Dermis blood vessel endothelial cell (primary cell): ENCODE data around the gene SLC35F1. TPM values are rescaled to one million over a fixed set of nuclear protein-coding genes. Genes with fewer than 3 reads are reported as not detected.
"Not testable (repeated sequence)": the region's sequence is repeated elsewhere in the genome, so short reads cannot be mapped to it uniquely, and the experiment has no call there.

Source experiments
- DNase-seq: peaks from one replicate; pipeline ENCODE4 v3.0.0; 2010
- total RNA-seq: library from RNA; depleted of rRNA; stranded (reverse); fragments of >200 nt; gene quantifications from 2 replicates; pipeline ENCODE4 v1.2.3, GENCODE V29; 2014

Gene SLC35F1
- total RNA-seq, 1 donor from 2014 or later, result not detected

DNA sequence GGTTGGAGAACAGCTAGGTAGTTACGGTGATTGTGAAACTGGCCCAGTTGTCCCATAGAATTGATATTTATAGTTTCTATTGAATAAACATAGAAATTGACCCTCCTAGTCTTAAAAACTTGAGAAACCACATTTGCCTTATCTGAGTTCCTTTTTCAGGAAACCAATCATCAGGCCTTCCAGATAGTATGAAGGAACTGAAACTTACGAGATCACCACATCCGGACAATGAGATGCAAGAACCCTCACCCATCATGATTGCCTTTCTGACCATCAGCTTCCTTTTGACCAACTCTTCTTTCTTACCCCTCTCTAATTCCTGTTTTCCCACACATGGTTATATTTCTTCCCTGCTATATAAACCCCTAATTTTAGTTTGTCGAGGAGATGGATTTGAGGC is 21.8 kb downstream of the SLC35F1 start:
- no peak for DNase-seq

DNA sequence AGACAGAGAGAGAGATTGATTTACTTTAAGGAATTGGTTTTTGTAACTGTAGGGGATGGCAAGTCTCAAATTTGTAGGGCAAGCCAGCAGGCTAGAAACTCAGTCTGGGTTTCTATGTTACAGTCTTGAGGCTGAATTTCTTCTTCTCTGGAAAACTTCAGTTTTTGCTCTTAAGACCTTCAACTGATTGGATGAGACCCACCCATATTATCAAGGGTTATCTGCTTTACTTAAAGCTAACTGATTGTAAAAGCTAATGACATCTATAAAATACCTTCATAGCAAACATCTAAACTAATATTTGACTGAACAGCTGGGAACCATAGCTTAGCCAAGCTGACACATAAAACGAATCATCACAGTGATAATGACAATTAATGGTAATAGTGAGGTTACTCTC is 22.4 kb downstream of the SLC35F1 start:
- no peak for DNase-seq

DNA sequence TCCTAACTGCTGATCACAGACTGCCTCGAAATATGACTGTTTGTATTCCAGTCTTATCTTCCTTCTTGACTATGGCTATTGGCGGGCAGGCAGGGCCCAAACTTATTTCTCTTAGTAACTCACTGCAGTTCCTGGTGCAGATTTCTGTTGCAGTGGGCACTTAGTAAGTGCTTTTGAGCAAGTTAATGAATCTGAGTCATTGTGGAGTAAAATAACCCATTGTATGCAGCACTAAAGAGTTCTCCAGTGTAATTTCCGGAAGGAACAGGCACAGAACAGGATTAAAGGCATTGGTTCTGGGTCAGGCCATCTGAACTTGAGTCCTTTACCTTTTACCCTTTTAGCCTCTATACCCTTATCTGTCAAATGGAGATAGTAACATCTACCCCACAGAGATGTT is 23.6 kb downstream of the SLC35F1 start:
- DNase-seq, result no peak

DNA sequence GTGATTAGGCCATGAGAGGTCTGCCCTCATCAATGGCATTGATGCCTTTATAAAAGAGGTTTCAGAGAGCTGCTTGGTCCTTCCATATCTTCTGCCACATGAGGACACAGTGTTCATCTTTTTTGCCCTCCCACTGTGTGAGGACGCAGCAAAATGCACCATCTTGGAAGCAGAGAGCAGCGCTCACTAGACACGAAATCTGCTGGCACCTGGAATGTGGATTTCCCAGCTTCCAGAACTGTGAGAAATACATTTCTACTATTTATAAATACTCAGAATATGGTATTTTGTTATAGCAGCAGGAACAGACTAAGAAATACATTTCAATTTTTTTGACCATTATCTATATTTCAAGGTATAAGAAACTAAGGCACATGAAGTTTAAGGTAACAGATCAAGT is 24.9 kb downstream of the SLC35F1 start:
- DNase-seq, result no peak

DNA sequence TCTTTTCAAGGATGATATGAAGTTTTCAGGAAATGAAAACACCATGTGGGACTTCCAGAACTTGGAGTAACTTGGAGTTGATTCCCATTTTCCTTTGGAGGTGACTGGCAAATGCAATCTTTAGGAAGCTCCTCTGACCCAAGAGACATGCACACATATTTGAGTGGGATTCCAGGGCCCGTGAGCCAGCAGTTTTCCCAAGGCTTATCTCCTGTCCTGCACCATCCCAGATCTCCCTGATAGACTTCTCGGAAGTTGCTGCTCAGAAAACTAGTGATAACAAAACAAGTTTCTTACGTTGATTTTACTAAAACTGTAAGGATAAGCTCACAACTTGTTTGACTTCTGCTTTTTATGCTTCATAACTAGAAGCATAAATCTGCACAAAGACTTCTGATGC is 25.6 kb downstream of the SLC35F1 start:
- no peak for DNase-seq

DNA sequence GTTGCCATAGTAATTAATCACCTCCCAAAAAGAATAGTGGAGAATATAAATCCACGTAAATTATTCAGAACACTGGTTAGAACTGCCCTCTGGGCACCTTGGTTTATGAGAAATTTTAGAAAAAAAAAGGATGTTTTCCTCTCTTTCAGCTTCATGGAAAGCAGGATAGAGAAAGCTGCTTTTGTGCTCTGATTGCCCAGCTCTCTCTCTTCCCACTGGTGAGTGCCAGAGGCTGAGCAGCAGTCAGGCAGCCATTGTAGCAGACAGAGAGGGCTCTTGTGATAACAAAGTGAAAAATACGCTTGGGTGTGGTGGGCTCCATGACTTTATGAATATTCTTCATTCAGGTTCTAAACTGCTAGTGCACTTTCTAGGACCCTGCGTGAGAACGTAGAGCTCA is 26.4 kb downstream of the SLC35F1 start:
- no peak for DNase-seq

DNA sequence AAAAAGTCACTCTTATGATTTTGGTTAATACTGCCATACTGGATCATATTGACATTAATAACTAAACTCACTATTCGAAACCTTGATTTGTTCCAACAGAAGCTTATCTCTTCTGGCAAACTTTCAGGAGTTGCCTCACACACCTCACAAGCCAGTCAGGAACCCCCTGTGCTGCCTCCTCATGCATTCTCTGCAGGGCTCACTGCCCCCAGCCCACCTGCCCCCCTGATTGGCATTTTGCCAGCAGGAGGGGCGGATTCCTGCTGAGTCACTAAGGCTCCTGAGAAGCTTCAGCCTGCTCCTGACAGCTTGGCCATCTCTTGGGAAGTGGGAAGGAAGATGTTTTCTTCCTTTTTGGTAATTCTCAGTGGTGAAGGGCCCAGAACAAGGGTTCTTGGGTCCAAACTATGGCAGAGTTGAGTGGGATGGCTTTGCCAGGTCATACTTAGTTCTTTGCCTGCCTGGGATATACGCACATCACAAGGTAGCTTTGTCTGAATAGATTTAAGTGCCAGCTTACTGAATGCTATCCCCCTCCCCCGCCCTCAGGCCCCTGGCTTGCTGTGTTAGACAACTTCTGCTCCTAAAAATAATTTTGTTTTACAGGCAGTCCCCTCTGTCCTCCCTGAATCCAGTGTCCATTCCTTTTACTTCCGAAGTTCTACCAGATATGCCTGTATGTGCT is 31.4 kb downstream of the SLC35F1 start:
- DNase-seq, result no peak

DNA sequence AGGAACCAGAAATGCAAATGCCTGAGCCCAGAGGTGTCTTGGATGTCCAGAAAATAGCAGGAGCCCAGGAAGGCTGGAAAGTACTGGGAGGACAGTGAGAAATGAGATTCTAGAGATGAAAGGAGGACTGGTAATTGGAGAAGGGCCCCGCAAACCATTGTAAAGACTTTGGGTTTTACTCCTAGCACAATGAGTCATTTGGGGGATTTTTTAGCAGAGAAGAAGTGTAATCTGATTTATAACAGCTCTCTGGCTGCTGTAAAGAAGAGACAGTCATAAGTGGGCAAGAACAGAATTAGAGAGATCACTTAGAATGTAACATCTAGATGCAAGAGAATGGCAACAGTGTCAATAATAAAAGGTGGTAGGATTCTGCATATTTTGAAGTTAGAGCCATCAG is 40.2 kb downstream of the SLC35F1 start:
- no peak for DNase-seq

DNA sequence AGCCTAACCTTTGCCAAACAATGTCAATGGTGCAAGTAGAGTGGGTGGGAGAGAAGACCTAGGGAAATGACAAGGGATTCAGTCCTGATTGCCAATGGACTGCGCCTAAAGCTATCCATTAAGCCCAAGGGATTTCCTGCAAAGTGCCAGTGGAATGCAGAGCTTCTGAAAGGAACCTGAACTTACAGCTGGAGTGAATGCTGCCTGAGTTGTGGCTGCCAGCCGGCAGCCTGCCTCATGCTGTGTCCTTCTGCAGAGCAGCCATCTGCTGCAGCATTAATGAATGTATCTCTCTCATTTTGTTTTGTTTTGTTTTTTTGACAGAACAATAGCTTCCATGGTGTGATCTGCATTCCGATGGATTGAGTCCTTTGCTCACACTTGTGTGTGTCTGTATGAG is 44.7 kb downstream of the SLC35F1 start:
- DNase-seq, result no peak

DNA sequence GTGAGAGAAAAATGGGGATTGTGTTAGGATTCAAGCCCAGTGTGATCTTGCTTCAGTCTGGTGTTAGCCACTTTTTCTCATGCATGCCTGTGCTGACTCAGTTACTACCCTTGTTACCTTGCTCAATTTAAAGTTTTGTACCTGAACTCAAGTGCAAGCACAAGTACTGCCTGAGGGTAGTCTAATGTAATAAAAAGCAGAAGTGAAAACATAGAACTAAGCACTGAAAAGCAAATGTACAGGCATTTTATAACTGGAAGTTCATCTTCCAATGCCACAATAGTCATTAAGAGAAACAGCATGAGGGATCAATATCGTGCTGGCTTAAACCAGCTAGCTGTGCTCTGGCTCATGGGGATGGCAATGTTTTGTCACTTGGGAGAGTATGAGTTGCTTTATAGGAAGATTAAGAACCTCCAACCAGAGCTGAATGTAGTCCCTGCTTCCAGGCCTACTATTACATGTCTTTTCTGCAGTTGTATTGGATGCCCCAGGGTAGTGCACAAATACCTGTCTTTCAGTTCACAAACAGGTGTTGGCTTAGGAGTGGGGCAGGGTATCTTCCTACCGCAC is 48.7 kb downstream of the SLC35F1 start:
- no peak for DNase-seq

DNA sequence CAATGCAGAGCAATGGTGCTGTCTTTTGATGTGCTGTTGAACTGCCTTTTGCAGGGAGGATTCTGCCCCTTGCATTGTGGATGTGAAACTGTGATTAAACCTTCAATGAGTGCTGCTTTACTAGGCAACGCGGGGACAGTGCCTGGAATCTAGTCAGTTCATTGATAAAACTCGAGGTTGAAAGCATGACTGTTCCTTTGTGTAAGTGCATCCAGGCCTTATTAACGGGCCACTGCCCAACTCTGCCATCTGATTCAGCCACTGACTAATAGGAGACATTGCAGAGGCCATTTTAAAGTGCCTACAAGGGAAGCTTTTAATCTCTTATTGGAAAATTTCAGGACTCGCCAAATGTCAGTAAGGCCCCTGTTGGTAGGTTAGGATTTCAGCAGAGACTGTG is 49.3 kb downstream of the SLC35F1 start:
- DNase-seq, result no peak

DNA sequence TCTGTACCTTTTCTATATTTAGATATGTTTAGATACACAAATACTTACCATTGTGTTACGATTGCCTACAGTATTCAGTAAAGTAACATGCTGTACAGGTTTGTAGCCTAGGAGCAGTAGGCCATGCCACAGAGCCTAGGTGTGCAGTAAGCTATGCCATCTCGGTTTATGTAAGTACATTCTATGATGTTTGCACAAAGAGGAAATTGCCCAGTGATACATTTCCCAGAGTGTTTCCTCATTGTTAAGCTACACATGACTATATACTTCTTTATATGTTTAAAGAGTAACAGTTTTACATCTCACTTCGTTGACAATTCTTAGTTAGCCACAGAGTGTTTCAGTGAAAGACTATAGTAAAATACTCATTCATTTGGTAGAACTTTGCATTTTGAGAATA is 51.5 kb downstream of the SLC35F1 start:
- DNase-seq, result no peak

DNA sequence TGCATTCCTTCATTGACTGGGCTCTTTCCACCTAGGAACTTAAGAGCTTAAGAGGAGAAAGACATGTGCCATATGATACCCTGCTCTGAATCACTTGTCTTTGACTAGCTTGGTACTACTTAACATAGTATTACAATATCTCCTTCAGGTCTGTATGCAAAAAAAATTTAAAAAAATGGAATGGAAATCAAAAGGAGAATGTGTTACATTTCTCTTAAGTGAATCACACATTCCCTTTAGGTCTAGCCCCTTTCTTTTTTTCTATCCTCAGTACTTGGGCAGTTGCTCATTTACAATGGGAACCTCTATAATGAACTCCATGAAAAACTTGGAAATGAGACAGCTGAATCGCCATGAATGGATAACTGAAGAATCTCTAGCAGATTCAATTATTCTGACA is 53.8 kb downstream of the SLC35F1 start:
- DNase-seq, result no peak

DNA sequence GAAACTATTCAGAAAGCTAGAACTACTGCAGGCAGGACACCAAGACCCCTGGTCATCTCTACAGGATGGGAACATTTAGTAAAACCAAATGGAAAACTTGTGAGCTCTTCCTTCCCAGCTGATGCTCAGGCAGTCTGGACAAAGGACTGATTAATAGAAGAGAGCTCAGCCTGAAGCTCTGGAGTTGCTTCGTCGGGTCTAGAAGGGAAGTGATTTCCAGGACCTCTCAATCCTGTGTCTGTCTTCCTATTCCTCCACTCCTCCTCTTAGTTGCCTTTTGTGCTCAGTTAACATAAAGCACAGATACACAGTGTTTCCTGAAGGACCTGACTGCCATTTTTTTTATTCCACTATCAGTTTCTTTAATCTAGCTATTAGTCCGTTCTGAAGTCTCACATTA is 54.2 kb downstream of the SLC35F1 start:
- DNase-seq, result no peak

DNA sequence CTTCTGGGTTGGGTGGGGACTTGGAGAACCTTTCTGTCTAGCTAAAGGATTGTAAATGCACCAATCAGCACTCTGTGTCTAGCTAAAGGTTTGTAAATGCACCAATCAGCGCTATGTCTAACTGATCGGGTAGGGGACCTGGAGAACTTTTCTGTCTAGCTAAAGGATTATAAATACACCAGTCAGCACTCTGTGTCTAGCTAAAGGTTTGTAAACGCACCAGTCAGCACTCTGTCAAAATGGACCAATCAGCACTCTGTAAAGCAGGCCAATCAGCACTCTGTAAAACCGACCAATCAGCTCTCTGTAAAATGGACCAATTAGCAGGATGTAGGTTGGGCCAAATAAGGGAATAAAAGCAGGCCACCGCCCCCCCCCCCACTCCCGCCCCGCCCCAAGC is 58.7 kb downstream of the SLC35F1 start:
- DNase-seq, result not testable (repeated sequence)

DNA sequence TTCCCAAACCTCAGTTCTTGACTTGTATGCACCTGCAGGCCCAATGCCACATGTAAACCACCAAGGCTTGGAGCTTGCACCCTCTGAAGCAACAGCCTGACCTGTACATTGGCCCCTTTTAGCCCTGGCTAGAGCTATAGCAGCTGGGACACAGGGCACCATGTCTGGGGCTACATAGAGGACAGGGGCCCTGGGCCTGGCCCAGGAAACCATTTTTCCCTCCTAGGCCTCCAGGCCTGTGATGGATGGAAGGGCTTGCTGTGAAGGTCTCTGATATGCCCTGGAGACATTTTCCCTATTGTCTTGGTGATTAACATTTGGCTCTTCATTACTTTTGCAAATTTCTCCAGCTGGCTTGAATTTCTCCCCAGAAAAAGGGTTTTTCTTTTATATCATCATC is 64.6 kb downstream of the SLC35F1 start:
- no peak for DNase-seq

DNA sequence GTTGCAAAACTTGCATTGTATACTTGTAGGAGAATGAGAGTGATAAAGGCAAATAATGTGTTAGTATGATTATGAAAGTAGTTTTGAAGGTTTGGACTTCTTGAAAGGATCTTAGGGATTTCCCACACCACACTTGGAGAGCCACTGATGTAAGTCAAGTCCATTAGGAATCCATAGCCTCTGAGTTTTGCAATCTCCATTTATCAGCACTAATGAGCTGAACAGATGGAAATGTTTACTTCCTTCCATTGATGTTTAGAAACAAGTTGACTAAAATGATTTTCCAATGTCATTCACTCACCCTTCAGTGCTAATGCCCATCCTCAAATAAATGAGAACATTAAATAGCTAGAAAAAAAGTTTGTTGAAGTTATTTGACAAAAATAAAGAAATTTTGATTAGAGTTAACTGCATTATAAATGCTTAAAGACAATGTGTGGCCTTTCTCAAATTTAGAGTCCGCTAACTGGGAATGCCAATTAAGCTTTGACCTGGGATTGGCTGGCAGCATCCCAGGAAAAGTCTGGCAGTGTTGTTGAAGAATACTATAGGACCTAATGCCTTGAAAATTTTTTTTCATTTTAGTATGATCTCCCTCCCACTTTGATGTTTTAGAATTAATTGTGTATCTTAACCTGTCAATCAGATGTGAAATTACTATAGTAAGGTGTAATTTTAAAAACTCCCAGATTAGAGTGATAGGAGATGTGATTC is 68.0 kb downstream of the SLC35F1 start:
- DNase-seq, result no peak

DNA sequence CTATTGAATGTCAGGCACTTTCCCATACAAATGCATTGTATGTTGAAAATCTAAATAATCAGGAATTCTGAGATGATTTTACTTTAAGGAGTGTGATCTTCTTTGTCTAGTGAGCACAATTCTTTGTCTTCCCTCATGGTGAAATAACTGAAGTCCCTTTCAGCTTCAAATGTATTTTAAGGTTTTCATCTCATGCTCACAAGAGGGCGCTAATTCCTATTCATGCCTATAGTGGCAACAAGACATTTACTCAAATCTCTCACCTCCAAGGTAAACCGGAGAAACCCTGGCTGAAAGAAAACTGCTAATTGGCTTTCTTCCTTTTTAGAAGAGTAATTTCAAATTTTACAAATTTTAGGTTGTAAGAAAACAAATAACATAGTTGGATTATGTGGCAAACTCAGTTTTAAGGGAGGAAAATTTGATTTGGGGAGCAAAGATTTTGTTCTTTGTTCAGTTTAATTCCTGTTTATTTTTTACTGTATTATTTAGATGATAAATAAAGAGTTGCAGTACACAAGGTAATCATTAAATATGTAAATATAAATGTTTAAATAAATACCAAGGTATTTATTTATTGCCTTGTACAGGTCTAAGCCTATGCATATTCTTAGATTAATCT is 69.1 kb downstream of the SLC35F1 start:
- DNase-seq, result peak; percentile 64

DNA sequence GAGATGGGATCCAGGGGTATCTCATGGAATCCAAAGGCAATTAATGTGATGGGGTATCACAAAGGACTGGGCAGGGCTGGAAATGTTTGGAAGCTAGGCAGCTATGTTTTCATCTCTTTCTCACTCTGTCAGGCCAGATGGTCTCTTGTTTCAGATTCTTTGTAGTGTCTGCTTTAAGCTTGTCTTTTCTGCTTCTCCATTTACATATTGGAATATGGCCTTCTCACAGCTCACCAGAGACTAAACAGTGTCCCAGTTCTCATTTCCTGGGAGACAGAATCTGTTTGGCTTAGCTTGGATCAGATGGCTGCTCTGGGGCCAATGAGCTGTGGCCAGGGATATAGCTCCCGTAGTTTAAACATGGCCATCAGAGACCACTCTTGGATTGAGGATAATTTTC is 78.9 kb downstream of the SLC35F1 start:
- DNase-seq, result no peak

DNA sequence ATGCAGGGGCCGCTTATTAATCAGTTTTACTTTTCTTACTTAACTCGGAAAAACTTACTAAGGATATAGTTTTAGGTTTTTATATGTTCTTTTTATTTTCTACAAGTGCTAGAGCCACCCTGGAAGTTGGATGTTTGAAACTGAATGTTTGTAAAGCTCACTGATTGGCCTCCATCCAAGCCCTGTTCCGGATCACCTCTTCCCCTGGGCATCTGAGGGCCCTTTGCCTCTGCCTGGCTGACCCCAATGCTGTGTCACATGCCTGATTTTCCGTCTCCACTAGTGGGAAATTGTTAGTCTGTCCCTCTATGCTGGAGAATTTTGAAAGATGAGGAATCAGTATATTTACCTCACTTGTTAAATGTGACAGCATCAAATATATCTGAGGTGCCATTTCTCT is 79.3 kb downstream of the SLC35F1 start:
- DNase-seq, result no peak

DNA sequence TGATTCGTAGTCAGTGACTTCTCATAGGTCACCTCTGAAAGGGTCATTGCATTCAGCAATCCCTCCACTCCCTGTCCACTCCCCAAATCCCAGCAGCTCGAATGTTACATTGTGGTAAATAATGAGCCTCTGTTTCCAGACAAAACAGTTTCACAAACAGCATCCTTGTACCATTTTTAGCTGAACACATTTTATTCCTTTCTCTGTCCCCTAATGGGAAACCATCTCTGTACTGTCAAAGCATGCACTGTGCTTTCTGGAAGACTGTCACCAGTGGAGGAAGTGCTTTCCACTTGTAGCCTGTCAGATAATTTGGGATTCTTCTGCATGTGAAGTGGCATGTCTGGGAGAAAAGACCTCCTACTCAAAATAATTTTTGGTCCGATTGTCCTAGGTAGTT is 82.0 kb downstream of the SLC35F1 start:
- DNase-seq, result no peak

DNA sequence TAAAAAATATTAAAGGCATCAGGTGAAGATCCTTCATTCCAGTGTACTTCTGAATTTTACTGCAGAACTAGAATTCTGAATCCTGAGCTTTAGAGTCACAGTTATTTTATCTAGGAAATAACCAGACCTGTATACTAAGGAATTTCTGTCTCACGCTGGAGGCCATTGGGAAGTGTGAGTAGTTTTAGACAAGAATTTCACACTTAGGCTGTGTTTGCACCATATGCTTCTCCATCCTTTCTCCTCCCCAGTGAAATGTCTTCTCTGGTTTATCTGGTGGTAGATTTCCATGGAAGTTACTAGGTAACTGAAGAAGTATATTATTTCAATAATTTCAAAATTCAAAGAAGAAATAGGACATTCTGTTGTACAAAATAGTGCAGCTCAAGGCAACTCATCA is 83.1 kb downstream of the SLC35F1 start:
- no peak for DNase-seq

DNA sequence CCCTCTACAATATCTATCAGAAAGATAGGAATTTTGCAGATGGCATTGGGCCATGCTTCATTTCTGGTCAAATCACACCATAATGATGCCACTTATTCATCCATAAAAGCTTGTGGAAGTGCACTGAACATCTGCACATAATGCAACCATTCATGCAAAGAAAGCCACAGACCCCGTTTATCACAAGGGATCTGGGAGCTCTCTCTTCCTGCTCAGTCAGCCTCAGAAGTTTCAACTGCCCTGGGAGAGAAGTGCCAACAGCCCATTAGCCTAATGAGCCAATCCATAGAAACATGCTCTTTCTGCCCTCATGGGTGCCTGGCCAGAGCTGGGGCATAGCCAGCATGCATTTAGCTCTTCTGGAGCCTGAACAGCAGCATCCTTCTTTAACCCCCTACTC is 85.8 kb downstream of the SLC35F1 start:
- DNase-seq, result no peak

DNA sequence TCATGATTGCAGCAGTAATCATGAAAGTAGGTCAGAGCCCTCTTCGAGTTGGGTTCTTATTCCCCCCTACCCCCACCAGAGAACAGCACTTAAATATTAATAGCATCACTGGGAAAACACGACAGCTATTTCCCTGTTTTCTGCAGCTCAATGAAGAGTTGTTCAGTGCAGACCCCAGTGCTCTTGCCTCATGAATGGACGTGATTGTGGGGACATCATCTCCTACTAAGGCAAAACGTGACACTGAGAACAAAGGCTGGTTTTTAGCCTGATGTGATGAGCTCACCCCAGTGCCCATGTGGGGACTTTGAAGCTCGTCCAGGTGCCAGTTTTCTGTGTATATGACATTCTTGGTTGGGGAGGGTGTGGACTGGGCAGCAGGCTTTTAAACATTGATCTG is 105.9 kb downstream of the SLC35F1 start:
- no peak for DNase-seq
